ENCODE results near the gene IRX2. TPM values are rescaled to one million over a fixed set of nuclear protein-coding genes. Genes with fewer than 3 reads are reported as not detected.

IRX2 gene
- polyA plus RNA-seq, 3 donors, result not detected

- peaks cover 3% of the 10 kb centered on the region for H3K4me1 Mint-ChIP-seq
- H3K27ac Mint-ChIP-seq, result no peak overlapping the region
- intact Hi-C loops (cut with micrococcal nuclease), result no loop called here
- no peaks in the 10 kb centered on the region for H3K36me3 ChIP-seq (replicated peaks in 1 of 2; ENCODE audit: control insufficient read depth in 1 of 2, insufficient read depth in 2 of 2, low read length in 2 of 2)
- H3K27ac ChIP-seq (ENCODE audit: low read depth in 1 of 2, low read length in 2 of 2), result no peak overlapping the region
- H3K27me3 ChIP-seq (ENCODE audit: control insufficient read depth in 2 of 2, insufficient read depth in 2 of 2, low read length in 2 of 2), result peaks cover 55 to 86% of the 10 kb centered on the region in 2 donors
- H3K79me2 ChIP-seq (ENCODE audit: insufficient read depth, low read length), result no peaks in the 10 kb centered on the region
- peaks cover 0 to 22% (median 13%) of the 10 kb centered on the region in 7 donors for H3K9me3 Mint-ChIP-seq
- no peak overlapping the region for H3K4me2 ChIP-seq (replicated peaks; ENCODE audit: extremely low read depth, low read length, poor library complexity, severe bottlenecking)
- no peak for DNase-seq
- no peak for TF ChIP-seq CTCF (IDR thresholded peaks at IDR 0.05)
- H3K27me3 Mint-ChIP-seq (ENCODE audit: low read depth in 3 of 3), result peaks cover 73 to 89% (median 86%) of the 10 kb centered on the region in 3 donors
- no peak overlapping the region for H2AFZ ChIP-seq (ENCODE audit: insufficient read depth, low read depth, low read length, poor library complexity, severe bottlenecking)
- no peak overlapping the region for H3K9ac ChIP-seq (ENCODE audit: insufficient read depth, low read length, poor library complexity, severe bottlenecking)
- H4K20me1 ChIP-seq (ENCODE audit: insufficient read depth, low read length), result no peaks in the 10 kb centered on the region
- H3K9me3 ChIP-seq (replicated peaks in 1 of 2; ENCODE audit: control insufficient read depth in 1 of 2, insufficient read depth in 1 of 2, low read length in 2 of 2), result peaks cover 0 to 40% of the 10 kb centered on the region in 2 donors
- H3K4me1 ChIP-seq (ENCODE audit: control insufficient read depth in 1 of 2, insufficient read depth in 2 of 2, low read length in 2 of 2), result no peaks in the 10 kb centered on the region
- peaks cover 0 to 3% of the 10 kb centered on the region in 2 donors for H3K36me3 Mint-ChIP-seq
- WGBS (ENCODE audit: insufficient coverage), result 6% methylated on average over 24 of the region's 27 CpGs
- H3K4me3 Mint-ChIP-seq, result peak overlapping the region in 1 of 2 donors; percentile 76
- H3K4me3 ChIP-seq (replicated peaks in 1 of 3; ENCODE audit: low read depth in 2 of 3, low read length in 3 of 3), result no peak overlapping the region
Observed at GRCh38 chr5:2754581-2755075, 3.2 kb upstream of the IRX2 start.

GRCh38 chr5:2753452-2754420 is 2.3 kb upstream of the IRX2 start:
- no peak overlapping the region for H3K9ac ChIP-seq (ENCODE audit: insufficient read depth, low read length, poor library complexity, severe bottlenecking)
- no peaks in the 10 kb centered on the region for H3K4me1 ChIP-seq (ENCODE audit: control insufficient read depth in 1 of 2, insufficient read depth in 2 of 2, low read length in 2 of 2)
- WGBS (ENCODE audit: insufficient coverage), result 0% methylated on average over 10 of the region's 29 CpGs
- H2AFZ ChIP-seq (ENCODE audit: insufficient read depth, low read depth, low read length, poor library complexity, severe bottlenecking), result no peak overlapping the region
- H4K20me1 ChIP-seq (ENCODE audit: insufficient read depth, low read length), result no peaks in the 10 kb centered on the region
- DNase-seq, result no peak
- H3K36me3 ChIP-seq (replicated peaks in 1 of 2; ENCODE audit: control insufficient read depth in 1 of 2, insufficient read depth in 2 of 2, low read length in 2 of 2), result no peaks in the 10 kb centered on the region
- no peak overlapping the region for H3K4me2 ChIP-seq (replicated peaks; ENCODE audit: extremely low read depth, low read length, poor library complexity, severe bottlenecking)
- no peak overlapping the region for H3K27ac ChIP-seq (ENCODE audit: low read depth in 1 of 2, low read length in 2 of 2)
- Mint-ChIP-seq H3K9me3 (peaks cover 0 to 29% (median 16%) of the 10 kb centered on the region in 7 donors), H3K27ac (no peak overlapping the region), H3K4me3 (peak overlapping the region in 1 of 2 donors; percentile 83), H3K27me3 (ENCODE audit: low read depth in 3 of 3) (peaks cover 71 to 90% (median 86%) of the 10 kb centered on the region in 3 donors), H3K36me3 (peaks cover 3 to 7% of the 10 kb centered on the region in 2 donors), H3K4me1 (peaks cover 3% of the 10 kb centered on the region)
- peaks cover 0 to 47% of the 10 kb centered on the region in 2 donors for H3K9me3 ChIP-seq (replicated peaks in 1 of 2; ENCODE audit: control insufficient read depth in 1 of 2, insufficient read depth in 1 of 2, low read length in 2 of 2)
- no peak for TF ChIP-seq CTCF (IDR thresholded peaks at IDR 0.05)
- intact Hi-C loops (cut with micrococcal nuclease), result no loop called here
- H3K4me3 ChIP-seq (replicated peaks in 1 of 3; ENCODE audit: low read depth in 2 of 3, low read length in 3 of 3), result no peak overlapping the region
- no peaks in the 10 kb centered on the region for H3K79me2 ChIP-seq (ENCODE audit: insufficient read depth, low read length)
- H3K27me3 ChIP-seq (ENCODE audit: control insufficient read depth in 2 of 2, insufficient read depth in 2 of 2, low read length in 2 of 2), result peaks cover 51 to 87% of the 10 kb centered on the region in 2 donors
